ENCODE results near the gene ACBD6. TPM values are rescaled to one million over a fixed set of nuclear protein-coding genes. Genes with fewer than 3 reads are reported as not detected.

The ACBD6 gene
- total and polyA plus RNA-seq, 2 experiments from 2014 or later = 75.7 to 88.8 TPM

DNA sequence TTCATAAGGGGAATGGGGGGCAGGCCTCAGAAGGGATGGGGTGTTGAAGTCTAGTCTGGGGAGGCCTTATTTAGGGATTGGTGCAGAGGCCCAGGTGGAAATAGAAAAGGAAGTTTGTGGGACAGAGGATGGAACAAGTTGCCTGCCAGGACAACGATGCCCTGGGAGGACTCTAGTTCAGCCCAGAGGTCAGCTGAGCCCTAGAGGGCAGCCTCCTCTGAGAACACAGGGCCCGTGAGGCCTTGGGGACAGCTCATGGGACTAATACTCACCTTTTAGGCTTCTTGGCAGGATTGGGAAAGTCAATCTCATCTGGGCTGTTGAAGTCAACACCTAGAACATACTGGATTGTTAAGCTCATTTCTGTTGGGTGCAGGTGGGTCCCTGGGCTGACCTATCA lies 229.3 kb downstream of the ACBD6 start:
- H3F3A ChIP-seq (replicated peaks; ENCODE audit: low read depth) = peaks cover 9% of the 10 kb centered on the region
- no peak overlapping the region for H3K27ac Mint-ChIP-seq
- peaks cover 8% of the 10 kb centered on the region for H3K36me3 ChIP-seq (ENCODE audit: insufficient read depth)
- peaks cover 35% of the 10 kb centered on the region for H3K4me1 ChIP-seq (ENCODE audit: insufficient read depth)
- no peak overlapping the region for H3K27ac ChIP-seq (ENCODE audit: low read depth)
- H3K9me2 ChIP-seq (ENCODE audit: insufficient read depth) = no peaks in the 10 kb centered on the region; the same call in 1 of the 2 replicates
- no peaks in the 10 kb centered on the region for H3K27me3 ChIP-seq (ENCODE audit: insufficient read depth)
- peaks cover 16% of the 10 kb centered on the region for H3K27me3 Mint-ChIP-seq (ENCODE audit: insufficient read depth, low read depth, poor library complexity)
- H3K4me3 Mint-ChIP-seq = no peak overlapping the region
- H3K4me3 ChIP-seq = no peak overlapping the region
- no peaks in the 10 kb centered on the region for H3K79me2 ChIP-seq (replicated peaks; ENCODE audit: insufficient read depth)
- peaks cover 53% of the 10 kb centered on the region for H3K36me3 Mint-ChIP-seq (ENCODE audit: low read depth)
- H3K9me3 Mint-ChIP-seq = peaks cover 19% of the 10 kb centered on the region; the same call in 2 of the 3 replicates
- DNase-seq (ENCODE audit: low spot score) (no peak), ATAC-seq (no peak)
- no peaks in the 10 kb centered on the region for H4K20me1 ChIP-seq (replicated peaks; ENCODE audit: insufficient read depth)
- TF ChIP-seq, protein P1, sequence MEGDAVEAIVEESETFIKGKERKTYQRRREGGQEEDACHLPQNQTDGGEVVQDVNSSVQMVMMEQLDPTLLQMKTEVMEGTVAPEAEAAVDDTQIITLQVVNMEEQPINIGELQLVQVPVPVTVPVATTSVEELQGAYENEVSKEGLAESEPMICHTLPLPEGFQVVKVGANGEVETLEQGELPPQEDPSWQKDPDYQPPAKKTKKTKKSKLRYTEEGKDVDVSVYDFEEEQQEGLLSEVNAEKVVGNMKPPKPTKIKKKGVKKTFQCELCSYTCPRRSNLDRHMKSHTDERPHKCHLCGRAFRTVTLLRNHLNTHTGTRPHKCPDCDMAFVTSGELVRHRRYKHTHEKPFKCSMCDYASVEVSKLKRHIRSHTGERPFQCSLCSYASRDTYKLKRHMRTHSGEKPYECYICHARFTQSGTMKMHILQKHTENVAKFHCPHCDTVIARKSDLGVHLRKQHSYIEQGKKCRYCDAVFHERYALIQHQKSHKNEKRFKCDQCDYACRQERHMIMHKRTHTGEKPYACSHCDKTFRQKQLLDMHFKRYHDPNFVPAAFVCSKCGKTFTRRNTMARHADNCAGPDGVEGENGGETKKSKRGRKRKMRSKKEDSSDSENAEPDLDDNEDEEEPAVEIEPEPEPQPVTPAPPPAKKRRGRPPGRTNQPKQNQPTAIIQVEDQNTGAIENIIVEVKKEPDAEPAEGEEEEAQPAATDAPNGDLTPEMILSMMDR (conservative IDR thresholded peaks at IDR 0.05; ENCODE audit: low read depth in 2 of 2) = 0 out of 4 replicates have a peak, but pooled peaks of 1 of the 2 experiments have one; percentile 13
- TF ChIP-seq, protein P2, sequence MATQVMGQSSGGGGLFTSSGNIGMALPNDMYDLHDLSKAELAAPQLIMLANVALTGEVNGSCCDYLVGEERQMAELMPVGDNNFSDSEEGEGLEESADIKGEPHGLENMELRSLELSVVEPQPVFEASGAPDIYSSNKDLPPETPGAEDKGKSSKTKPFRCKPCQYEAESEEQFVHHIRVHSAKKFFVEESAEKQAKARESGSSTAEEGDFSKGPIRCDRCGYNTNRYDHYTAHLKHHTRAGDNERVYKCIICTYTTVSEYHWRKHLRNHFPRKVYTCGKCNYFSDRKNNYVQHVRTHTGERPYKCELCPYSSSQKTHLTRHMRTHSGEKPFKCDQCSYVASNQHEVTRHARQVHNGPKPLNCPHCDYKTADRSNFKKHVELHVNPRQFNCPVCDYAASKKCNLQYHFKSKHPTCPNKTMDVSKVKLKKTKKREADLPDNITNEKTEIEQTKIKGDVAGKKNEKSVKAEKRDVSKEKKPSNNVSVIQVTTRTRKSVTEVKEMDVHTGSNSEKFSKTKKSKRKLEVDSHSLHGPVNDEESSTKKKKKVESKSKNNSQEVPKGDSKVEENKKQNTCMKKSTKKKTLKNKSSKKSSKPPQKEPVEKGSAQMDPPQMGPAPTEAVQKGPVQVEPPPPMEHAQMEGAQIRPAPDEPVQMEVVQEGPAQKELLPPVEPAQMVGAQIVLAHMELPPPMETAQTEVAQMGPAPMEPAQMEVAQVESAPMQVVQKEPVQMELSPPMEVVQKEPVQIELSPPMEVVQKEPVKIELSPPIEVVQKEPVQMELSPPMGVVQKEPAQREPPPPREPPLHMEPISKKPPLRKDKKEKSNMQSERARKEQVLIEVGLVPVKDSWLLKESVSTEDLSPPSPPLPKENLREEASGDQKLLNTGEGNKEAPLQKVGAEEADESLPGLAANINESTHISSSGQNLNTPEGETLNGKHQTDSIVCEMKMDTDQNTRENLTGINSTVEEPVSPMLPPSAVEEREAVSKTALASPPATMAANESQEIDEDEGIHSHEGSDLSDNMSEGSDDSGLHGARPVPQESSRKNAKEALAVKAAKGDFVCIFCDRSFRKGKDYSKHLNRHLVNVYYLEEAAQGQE (IDR thresholded peaks at IDR 0.05; ENCODE audit: unreplicated experiment) = no peak
- no peak overlapping the region for H3K4me2 ChIP-seq
- no peak overlapping the region for H2AFZ ChIP-seq
- H3K4me1 Mint-ChIP-seq = peaks cover 57% of the 10 kb centered on the region

DNA sequence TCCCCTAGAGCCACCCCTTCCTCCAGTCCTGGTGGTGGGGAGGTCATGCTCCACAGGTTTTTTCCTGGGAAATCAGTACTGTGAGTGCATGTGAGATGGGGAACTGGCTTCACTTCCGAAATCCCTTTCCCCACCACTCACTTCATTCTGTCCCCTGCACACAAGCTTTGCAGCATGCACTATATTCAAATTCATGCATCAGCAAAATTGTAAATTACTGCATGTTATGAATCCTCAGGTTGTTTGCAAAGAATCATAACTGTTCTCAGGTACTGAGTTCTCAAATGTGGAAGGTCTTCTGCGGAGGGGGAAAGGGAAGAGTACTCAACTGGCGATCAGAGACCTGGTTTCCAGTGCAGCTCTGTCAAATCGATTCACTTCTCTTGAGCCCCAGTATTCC lies 230.0 kb downstream of the ACBD6 start:
- no peaks in the 10 kb centered on the region for H4K20me1 ChIP-seq (replicated peaks; ENCODE audit: insufficient read depth)
- Mint-ChIP-seq H3K4me3 (no peak overlapping the region; the same call in 2 of the 3 replicates), H3K36me3 (ENCODE audit: low read depth) (peaks cover 46% of the 10 kb centered on the region), H3K27me3 (ENCODE audit: insufficient read depth, low read depth, poor library complexity) (peaks cover 17% of the 10 kb centered on the region), H3K27ac (no peak overlapping the region), H3K9me3 (peaks cover 19% of the 10 kb centered on the region; the same call in 2 of the 3 replicates), H3K4me1 (peaks cover 57% of the 10 kb centered on the region)
- H3K4me3 ChIP-seq = no peak overlapping the region
- H3K36me3 ChIP-seq (ENCODE audit: insufficient read depth) = peaks cover 8% of the 10 kb centered on the region
- H3K27me3 ChIP-seq (ENCODE audit: insufficient read depth) = no peaks in the 10 kb centered on the region
- no peaks in the 10 kb centered on the region for H3K79me2 ChIP-seq (replicated peaks; ENCODE audit: insufficient read depth)
- no peak for ATAC-seq
- H3F3A ChIP-seq (replicated peaks; ENCODE audit: low read depth) = peaks cover 11% of the 10 kb centered on the region
- no peak overlapping the region for H3K4me2 ChIP-seq
- DNase-seq (ENCODE audit: low spot score) = no peak
- H3K27ac ChIP-seq (ENCODE audit: low read depth) = no peak overlapping the region
- TF ChIP-seq NANOG (IDR thresholded peaks at IDR 0.05; ENCODE audit: borderline replicate concordance) = no peak
- peaks cover 28% of the 10 kb centered on the region for H3K4me1 ChIP-seq (ENCODE audit: insufficient read depth)
- H3K9me2 ChIP-seq (ENCODE audit: insufficient read depth) = no peaks in the 10 kb centered on the region; the same call in 1 of the 2 replicates
- no peak overlapping the region for H2AFZ ChIP-seq
